Stimulated activated CD8-positive, alpha-beta memory T cell treated with anti-CD3 and anti-CD28 coated beads, Interleukin-15, amount 100 ng/mL, for 24 hours (primary cell): ENCODE results near the gene FKBP5.
"Not testable (repeated sequence)": the region's sequence is repeated elsewhere in the genome, so short reads cannot be mapped to it uniquely, and the experiment has no call there.

Experiments used
- DNase-seq: peaks from one replicate; pipeline ENCODE4 v3.0.0-alpha.2; 2020; ENCODE audit warnings: low read depth

FKBP5 gene

GRCh38 chr6:35609588-35609987 is 79.1 kb downstream of the FKBP5 start:
- DNase-seq: no peak

GRCh38 chr6:35607517-35608233 is 81.0 kb downstream of the FKBP5 start:
- no peak for DNase-seq

GRCh38 chr6:35605600-35605999 is 83.1 kb downstream of the FKBP5 start:
- no peak for DNase-seq

GRCh38 chr6:35603326-35604202 is 85.2 kb downstream of the FKBP5 start:
- DNase-seq: no peak

GRCh38 chr6:35602133-35602946 is 86.4 kb downstream of the FKBP5 start:
- DNase-seq: no peak

- DNase-seq: no peak
Measured at GRCh38 chr6:35601331-35602132, 87.2 kb downstream of the FKBP5 start.

GRCh38 chr6:35600659-35601125 is 88.0 kb downstream of the FKBP5 start:
- DNase-seq: no peak

GRCh38 chr6:35599761-35600658 is 88.7 kb downstream of the FKBP5 start:
- no peak for DNase-seq

- not testable (repeated sequence) for DNase-seq
Measured at GRCh38 chr6:35598621-35599020, 90.1 kb downstream of the FKBP5 start.

GRCh38 chr6:35596448-35597442 is 92.0 kb downstream of the FKBP5 start:
- no peak for DNase-seq

- no peak for DNase-seq
Measured at GRCh38 chr6:35594503-35595186, 94.1 kb downstream of the FKBP5 start.

- no peak for DNase-seq
Measured at GRCh38 chr6:35592178-35592577, 96.5 kb downstream of the FKBP5 start.

GRCh38 chr6:35590622-35591066 is 98.1 kb downstream of the FKBP5 start:
- no peak for DNase-seq

GRCh38 chr6:35589904-35590303 is 98.8 kb downstream of the FKBP5 start:
- DNase-seq: no peak

GRCh38 chr6:35589201-35589739 is 99.4 kb downstream of the FKBP5 start:
- no peak for DNase-seq

- DNase-seq: no peak
Measured at GRCh38 chr6:35587167-35587566, 101.5 kb downstream of the FKBP5 start.

- DNase-seq: no peak
Measured at GRCh38 chr6:35586542-35586941, 102.2 kb downstream of the FKBP5 start.

- DNase-seq: no peak
Measured at GRCh38 chr6:35585658-35586057, 103.1 kb downstream of the FKBP5 start.
